ENCODE data around the gene ANAPC15.

- TF ChIP-seq ZNF664 (tag by site-specific recombination; IDR thresholded peaks at IDR 0.05) (no peak), ZNF677 (tag by site-specific recombination; IDR thresholded peaks at IDR 0.05) (no peak), ZBTB49 (tag by site-specific recombination; IDR thresholded peaks at IDR 0.05; ENCODE audit: low read depth) (no peak)
Observed at GRCh38 chr11:72100009-72100408, 12.5 kb downstream of the ANAPC15 start.
